Left ventricle myocardium superior (tissue), 1 donor: ENCODE data around the gene CACNA1B. TPM values are rescaled to one million over a fixed set of nuclear protein-coding genes. Genes with fewer than 3 reads are reported as not detected.
A peak's percentile ranks its signal among the peaks of the same experiment; 100 is the strongest.
"Not testable (repeated sequence)": the region's sequence is repeated elsewhere in the genome, so short reads cannot be mapped to it uniquely, and the experiment has no call there.

Experiments
- ATAC-seq: fragments of 200-7000 bp; cut with Tn5 transposase; one replicate; pipeline ENCODE4 v1.9.1; 2020; ENCODE audit warnings: mild to moderate bottlenecking, moderate library complexity
- DNase-seq: peaks from one replicate; pipeline ENCODE4 v3.0.0-alpha.2; 2020
- intact Hi-C: fragments of 100-400 bp; cut with micrococcal nuclease; formaldehyde crosslinking; loops from one replicate; pipeline ENCODE4 v1.11.0; 2022
- microRNA-seq: library from miRNA; unstranded; fragments of <30 nt; microRNA quantifications from one replicate; pipeline ENCODE4 v1.2.0, GENCODE V29; 2020; ENCODE audit warnings: borderline number of aligned reads
- total RNA-seq: library from RNA; stranded (reverse); fragmentation: NEBNext Ultra II Directional; extraction: Animal tissue kit (Norgen Biotek cat#: 25700); gene quantifications from one replicate; pipeline ENCODE4 v1.2.1, GENCODE V29; 2021
- donor health status: DM: no; HTN: yes; CAD: no; lungs with severe emphysema.

CACNA1B gene
- total RNA-seq, 1 donor from 2014 or later, result 0.20 TPM

DNA sequence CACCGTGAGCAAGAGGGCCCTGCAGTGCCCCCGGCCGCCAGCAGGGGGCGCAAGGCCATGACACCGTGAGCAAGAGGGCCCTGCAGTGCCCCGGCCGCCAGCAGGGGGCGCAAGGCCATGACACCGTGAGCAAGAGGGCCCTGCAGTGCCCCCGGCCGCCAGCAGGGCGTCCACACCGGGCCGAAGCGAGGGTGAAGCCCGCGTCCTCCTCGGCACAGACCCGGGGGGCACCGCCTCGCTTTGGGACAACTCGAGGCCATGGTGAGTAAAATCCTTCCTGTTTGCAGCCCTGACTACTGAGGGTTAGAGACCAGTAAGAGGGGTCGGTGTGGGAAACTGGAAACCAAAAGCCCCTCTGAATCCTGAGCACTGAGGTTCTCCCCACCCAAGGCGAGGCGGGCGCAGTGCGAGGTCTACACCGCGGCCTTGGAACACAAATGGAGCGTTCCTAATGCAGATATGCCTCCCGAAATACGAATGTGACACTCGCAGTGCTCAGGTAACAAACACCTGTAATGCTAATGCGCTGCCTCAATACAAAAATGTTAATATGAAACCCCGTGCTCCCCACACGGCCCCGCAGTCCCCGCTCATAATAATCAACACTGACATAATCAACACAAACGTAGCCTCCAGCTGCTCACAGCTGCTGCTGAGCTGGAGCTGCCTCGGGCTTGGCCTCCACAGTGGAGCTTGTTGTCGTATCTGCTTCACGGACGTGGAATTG lies 249.4 kb downstream of the CACNA1B start:
- intact Hi-C loops, ATAC-seq, DNase-seq: not testable (repeated sequence)

DNA sequence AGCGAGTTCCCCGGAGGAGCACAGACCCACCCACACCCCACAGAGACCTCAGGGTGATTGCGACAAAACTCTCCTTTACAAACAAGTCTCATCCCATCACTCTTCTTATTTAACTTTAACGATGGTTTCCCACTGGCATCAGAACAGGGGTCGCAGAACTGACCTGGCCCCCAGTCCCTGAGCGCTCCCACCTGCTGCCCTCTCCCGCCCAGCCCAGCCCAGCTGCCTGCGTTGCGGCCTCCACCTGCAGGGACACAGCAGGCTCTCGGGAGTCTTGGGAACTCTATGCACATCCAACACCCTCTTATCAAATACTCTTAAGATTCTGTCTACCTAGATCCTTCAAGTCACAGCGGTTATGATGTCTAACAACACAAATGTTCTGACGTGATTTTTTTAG lies 250.4 kb downstream of the CACNA1B start:
- DNase-seq, ATAC-seq, intact Hi-C loops: not testable (repeated sequence)

DNA sequence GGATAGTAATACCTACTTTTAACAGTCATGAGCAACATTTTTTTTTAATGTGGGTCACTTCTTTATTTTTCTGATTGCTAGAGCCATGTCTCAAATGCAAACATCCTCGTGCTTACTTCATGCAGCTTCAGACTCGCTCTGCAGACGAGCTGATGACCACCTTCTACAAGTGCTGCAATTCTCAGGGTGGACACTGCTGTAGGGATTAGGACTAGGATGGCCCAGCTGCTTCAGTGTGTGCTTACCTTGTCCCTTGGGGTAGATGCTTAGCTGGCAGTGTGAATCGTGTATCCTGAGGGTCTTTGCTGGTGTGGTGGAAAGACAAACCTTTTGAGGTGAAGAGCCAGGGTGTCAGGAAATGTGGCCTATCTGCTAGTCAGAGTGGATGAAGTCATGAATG lies 251.7 kb downstream of the CACNA1B start:
- intact Hi-C loops, ATAC-seq, DNase-seq: not testable (repeated sequence)

- ATAC-seq, DNase-seq, intact Hi-C loops: not testable (repeated sequence)
Measured at GRCh38 chr9:138132946-138133705, 255.5 kb downstream of the CACNA1B start.

DNA sequence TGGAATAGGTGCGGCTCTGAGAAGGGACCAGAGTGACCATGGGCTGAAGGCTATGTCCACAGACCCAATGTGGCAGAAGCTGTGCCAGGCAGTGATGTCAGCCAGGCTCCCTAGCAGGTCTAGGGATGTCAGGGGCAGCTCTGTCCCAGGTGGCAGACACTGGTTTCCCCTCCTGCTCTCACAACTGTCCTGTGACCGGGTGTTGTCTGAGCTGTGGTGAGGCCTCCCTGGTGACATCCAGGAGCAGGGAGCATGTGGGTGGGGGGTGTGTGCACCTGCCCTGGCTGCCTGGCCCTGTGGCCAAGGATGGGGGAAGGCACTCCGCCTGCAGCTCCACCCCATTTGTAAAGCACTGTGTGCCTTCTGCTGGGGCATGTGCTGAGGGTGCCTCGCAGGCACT lies 257.0 kb downstream of the CACNA1B start:
- not testable (repeated sequence) for ATAC-seq

DNA sequence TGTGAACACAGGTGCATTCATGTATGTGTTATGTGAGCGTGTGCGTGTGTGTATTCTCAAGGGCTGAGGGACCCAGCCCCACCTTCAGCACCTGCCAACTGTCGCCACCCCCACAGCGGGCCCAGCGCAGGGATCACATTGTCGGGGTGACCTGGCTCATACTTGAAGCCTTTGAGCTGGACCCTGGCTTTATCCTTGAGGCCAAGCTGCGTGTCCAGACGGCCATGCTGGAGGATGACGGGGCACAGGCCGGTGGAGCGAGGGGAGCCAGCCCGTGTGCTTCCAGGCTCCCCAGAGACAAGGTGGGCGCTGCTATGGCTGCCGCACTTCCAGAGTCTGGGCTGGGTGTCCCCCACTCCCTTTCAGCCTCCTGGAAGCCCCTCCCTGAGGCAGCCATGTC lies 261.5 kb downstream of the CACNA1B start:
- ATAC-seq, DNase-seq, intact Hi-C loops: not testable (repeated sequence)

More for the DNA sequence above, 257.0 kb downstream of the CACNA1B start:
- intact Hi-C loops, DNase-seq: not testable (repeated sequence)

GRCh38 chr9:138140980-138141379 lies 263.4 kb downstream of the CACNA1B start:
- intact Hi-C loops, DNase-seq, ATAC-seq: not testable (repeated sequence)

DNA sequence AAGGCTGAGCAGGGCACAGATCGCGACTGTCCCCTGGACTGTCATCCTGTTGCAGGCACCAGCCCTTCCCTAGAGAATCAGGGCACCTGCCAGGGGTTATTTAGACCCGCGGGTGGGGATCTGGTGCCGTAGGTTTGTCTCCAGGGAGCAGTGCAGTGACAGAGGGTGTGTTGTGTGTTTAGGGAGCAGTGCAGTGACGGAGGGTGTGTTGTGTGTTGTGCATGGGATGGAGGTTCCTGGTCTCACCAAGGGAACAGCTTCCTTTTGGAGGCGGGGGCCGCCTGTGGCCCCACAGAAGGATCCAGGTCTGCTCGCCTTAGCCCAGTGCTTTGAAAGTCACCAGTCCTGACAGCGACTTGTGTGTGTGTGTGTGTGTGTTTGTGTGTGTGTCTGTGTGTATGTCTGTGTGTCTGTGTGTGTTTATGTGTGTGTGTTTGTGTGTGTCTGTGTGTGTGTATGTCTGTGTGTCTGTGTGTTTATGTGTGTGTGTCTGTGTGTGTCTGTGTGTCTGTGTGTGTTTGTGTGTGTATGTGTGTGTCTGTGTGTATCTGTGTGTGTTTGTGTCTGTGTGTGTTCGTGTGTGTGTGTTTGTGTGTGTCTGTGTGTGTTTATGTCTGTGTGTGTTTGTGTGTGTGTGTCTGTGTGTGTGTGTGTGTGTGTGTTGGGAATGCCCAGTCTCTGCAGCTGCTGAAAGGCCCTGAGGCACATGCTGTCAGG lies 265.1 kb downstream of the CACNA1B start:
- intact Hi-C loops, DNase-seq, ATAC-seq: not testable (repeated sequence)

GRCh38 chr9:138143491-138143890 lies 265.9 kb downstream of the CACNA1B start:
- ATAC-seq, intact Hi-C loops, DNase-seq: not testable (repeated sequence)

DNA sequence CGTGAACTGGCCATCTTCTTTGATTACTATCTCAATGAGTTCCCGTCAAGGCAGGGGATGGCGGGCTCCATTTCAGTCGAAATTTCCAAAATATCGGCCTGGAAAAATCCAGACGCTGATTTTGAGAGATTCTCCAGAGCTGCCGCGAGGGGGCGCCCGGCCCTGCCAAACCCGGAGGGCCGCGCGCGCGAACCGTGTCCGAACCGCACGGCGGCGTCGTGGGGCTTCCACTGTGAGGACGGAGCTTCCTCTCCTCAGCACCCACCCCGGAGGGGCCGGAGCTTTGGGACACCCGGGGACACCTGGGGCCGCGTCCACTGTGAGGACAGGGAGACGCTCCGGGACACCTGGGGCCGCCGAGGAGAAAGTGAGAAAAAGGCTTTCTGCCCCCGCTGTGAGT lies 270.0 kb downstream of the CACNA1B start:
- ATAC-seq, intact Hi-C loops: not testable (repeated sequence)
- DNase-seq, result peak; percentile 54

- ATAC-seq, result peak; percentile 47
- intact Hi-C loops, result not testable (repeated sequence)
- peak; percentile 50 for DNase-seq
Measured at GRCh38 chr9:138149672-138150656, 272.4 kb downstream of the CACNA1B start.

DNA sequence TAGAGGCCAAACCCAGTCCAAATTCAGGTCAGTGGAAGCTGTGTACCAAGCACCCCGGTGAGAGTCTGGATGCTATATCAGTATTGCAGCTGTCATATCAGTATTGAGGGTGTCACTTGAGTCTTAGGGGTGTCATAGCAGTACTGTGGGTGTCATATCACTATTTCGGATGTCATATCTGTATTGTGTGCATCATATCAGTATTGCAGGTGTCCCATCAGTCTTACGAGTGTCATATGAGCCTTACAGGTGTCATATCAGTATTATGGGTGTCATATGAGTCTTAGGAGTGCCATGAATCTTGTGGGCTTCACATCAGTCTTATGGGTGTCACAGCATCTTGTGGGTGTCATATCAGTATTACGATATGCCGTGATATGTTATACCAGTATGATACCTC lies 278.2 kb downstream of the CACNA1B start:
- intact Hi-C loops, ATAC-seq, DNase-seq: not testable (repeated sequence)

DNA sequence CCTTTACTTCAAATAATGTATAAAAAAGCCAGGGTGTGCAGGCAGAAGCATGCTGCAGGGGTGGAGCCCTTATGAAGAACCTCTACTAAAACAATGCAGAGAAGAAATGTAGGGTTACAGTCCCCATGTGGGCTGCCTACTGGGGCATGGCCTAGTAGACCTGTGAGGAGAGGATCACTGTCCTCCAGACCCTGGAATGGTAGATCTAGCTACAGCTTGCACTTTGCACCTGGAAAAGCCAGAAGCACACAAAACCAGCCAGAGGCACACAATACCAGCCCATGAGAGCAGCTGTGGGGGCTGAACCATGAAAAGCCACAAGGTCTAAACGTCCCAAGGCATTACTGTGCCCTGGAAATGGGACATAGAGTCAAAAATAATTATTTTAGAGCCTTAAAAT lies 289.2 kb downstream of the CACNA1B start:
- DNase-seq, intact Hi-C loops, ATAC-seq: not testable (repeated sequence)

Small RNAs within 50 kb of the gene (microRNA-seq; reads per million reads assigned to microRNA genes)
- gene MIR602, result not detected
